ENCODE measurements around the gene CARS1.

CARS1 gene

GRCh38 chr11:3058753-3059664 is 1.8 kb upstream of the CARS1 start:
- DNase-seq (ENCODE audit: low read depth) = no peak

GRCh38 chr11:3056296-3057068 is 741 bp downstream of the CARS1 start:
- no peak for DNase-seq (ENCODE audit: low read depth)

- no peak for DNase-seq (ENCODE audit: low read depth)
Measured at GRCh38 chr11:3055891-3056290, 1.3 kb downstream of the CARS1 start.

- no peak for DNase-seq (ENCODE audit: low read depth)
Measured at GRCh38 chr11:3052567-3052966, 4.7 kb downstream of the CARS1 start.

- DNase-seq (ENCODE audit: low read depth) = no peak
Measured at GRCh38 chr11:3052109-3052479, 5.1 kb downstream of the CARS1 start.

- DNase-seq (ENCODE audit: low read depth) = no peak
Measured at GRCh38 chr11:3051196-3052108, 5.8 kb downstream of the CARS1 start.

GRCh38 chr11:3050386-3051195 is 6.6 kb downstream of the CARS1 start:
- no peak for DNase-seq (ENCODE audit: low read depth)

GRCh38 chr11:3049430-3050243 is 7.6 kb downstream of the CARS1 start:
- DNase-seq (ENCODE audit: low read depth) = peak; percentile 30

- no peak for DNase-seq (ENCODE audit: low read depth)
Measured at GRCh38 chr11:3047637-3048036, 9.6 kb downstream of the CARS1 start.

- DNase-seq (ENCODE audit: low read depth) = no peak
Measured at GRCh38 chr11:3046641-3047040, 10.6 kb downstream of the CARS1 start.

GRCh38 chr11:3046190-3046589 is 11.0 kb downstream of the CARS1 start:
- DNase-seq (ENCODE audit: low read depth) = no peak

GRCh38 chr11:3044915-3045314 is 12.3 kb downstream of the CARS1 start:
- no peak for DNase-seq (ENCODE audit: low read depth)

- no peak for DNase-seq (ENCODE audit: low read depth)
Measured at GRCh38 chr11:3044004-3044403, 13.2 kb downstream of the CARS1 start.

- DNase-seq (ENCODE audit: low read depth) = no peak
Measured at GRCh38 chr11:3043315-3043871, 13.8 kb downstream of the CARS1 start.

GRCh38 chr11:3042496-3043314 is 14.5 kb downstream of the CARS1 start:
- DNase-seq (ENCODE audit: low read depth) = no peak

GRCh38 chr11:3041699-3042441 is 15.4 kb downstream of the CARS1 start:
- no peak for DNase-seq (ENCODE audit: low read depth)

- DNase-seq (ENCODE audit: low read depth) = no peak
Measured at GRCh38 chr11:3040881-3041280, 16.3 kb downstream of the CARS1 start.

GRCh38 chr11:3037945-3038271 is 19.3 kb downstream of the CARS1 start:
- no peak for DNase-seq (ENCODE audit: low read depth)
